B cell (primary cell): ENCODE results near the gene KCNT1. TPM values are rescaled to one million over a fixed set of nuclear protein-coding genes. Genes with fewer than 3 reads are reported as not detected.

Source experiments
- ATAC-seq: fragments of 200-7000 bp; cut with Tn5 transposase; one replicate; pipeline ENCODE4 v1.10.0; 2021; ENCODE audit warnings: low read depth, mild to moderate bottlenecking, moderate number of reproducible peaks, moderate library complexity
- CTCF ChIA-PET: fragments of 350-600 bp; sonication (Branson Sonifier 250); formaldehyde crosslinking; loops from one replicate; lab custom pipeline; 2021; ENCODE audit warnings: antibody characterized with exemption, inconsistent platforms; lab: Charles Lee
- POLR2A ChIA-PET: fragments of 350-600 bp; sonication (Branson Sonifier 250); formaldehyde crosslinking; loops from one replicate; lab custom pipeline; 2021; ENCODE audit warnings: antibody characterized with exemption; lab: Charles Lee
- DNase-seq: peaks from one replicate; pipeline ENCODE4 v3.0.0; 2013
- H2AFZ ChIP-seq: 2 replicates; pipeline ENCODE4 v1.6.1; 2012; ENCODE audit warnings: mild to moderate bottlenecking, low read depth, low read length; ENCODE audit not compliant: insufficient read depth, poor library complexity, severe bottlenecking
- H3K27ac ChIP-seq, 2 donors: 1 replicate in 1 of 2; 2 replicates in 1 of 2; pipeline ENCODE4 v1.5.1; 2012 to 2013; ENCODE audit warnings: low read length in 2 of 2, mild to moderate bottlenecking in 2 of 2, moderate library complexity in 1 of 2
- H3K27me3 ChIP-seq, 4 experiments: fragments of 200-600 bp in 1 of 4; sonication (generic) in 1 of 4; replicated peaks in 1 of 4; 1 replicate in 2 of 4; 2 replicates in 2 of 4; pipeline versions ENCODE4 v1.6.1 to v1.7.0; 2013 to 2016; ENCODE audit warnings: low read length in 3 of 4, mild to moderate bottlenecking in 2 of 4, mixed read lengths in 1 of 4, moderate library complexity in 1 of 4; ENCODE audit not compliant: insufficient read depth in 4 of 4, control insufficient read depth in 3 of 4; ENCODE audit errors: control extremely low read depth in 1 of 4
- H3K36me3 ChIP-seq, 2 experiments: replicated peaks in 1 of 2; 1 replicate in 1 of 2; 2 replicates in 1 of 2; pipeline versions ENCODE4 v1.6.1 to v1.7.1; 2013; ENCODE audit warnings: low read length in 1 of 2; ENCODE audit not compliant: insufficient read depth in 2 of 2, control insufficient read depth in 1 of 2; ENCODE audit errors: control extremely low read depth in 1 of 2, extremely low read depth in 1 of 2
- H3K4me1 ChIP-seq, 2 donors: fragments of 200-600 bp in 1 of 2; sonication (generic) in 1 of 2; 1 replicate in 1 of 2; 2 replicates in 1 of 2; pipeline versions ENCODE4 v1.5.1 to v1.6.1; 2013 to 2017; ENCODE audit warnings: low read length in 2 of 2; ENCODE audit not compliant: control insufficient read depth in 2 of 2, insufficient read depth in 2 of 2
- H3K4me2 ChIP-seq: replicated peaks from 2 replicates; pipeline ENCODE3; 2012; ENCODE audit warnings: mild to moderate bottlenecking, low read depth, low read length; ENCODE audit not compliant: poor library complexity, severe bottlenecking
- H3K4me3 ChIP-seq, 5 experiments: fragments of 200-600 bp in 1 of 5; sonication (generic) in 1 of 5; 1 replicate in 3 of 5; 2 replicates in 2 of 5; pipeline versions ENCODE4 v1.5.1 to v1.7.0; 2011 to 2016; ENCODE audit warnings: low read length in 4 of 5, mild to moderate bottlenecking in 4 of 5, low read depth in 2 of 5, control low read depth in 1 of 5, moderate library complexity in 1 of 5; ENCODE audit not compliant: insufficient read depth in 1 of 5; ENCODE audit errors: control extremely low read depth in 1 of 5, extremely low read depth in 1 of 5
- H3K79me2 ChIP-seq: fragments of 200-600 bp; sonication (generic); one replicate; pipeline ENCODE4 v1.6.0; 2016; ENCODE audit warnings: low read length; ENCODE audit not compliant: control insufficient read depth, insufficient read depth
- H3K9ac ChIP-seq: fragments of 200-600 bp; sonication (generic); 2 replicates; pipeline ENCODE4 v1.6.1; 2017; ENCODE audit warnings: mild to moderate bottlenecking, low read length, moderate library complexity
- H3K9me3 ChIP-seq, 3 donors: one replicate each; pipeline versions ENCODE4 v1.6.1 to v1.7.1; 2013; ENCODE audit warnings: low read length in 2 of 3; ENCODE audit not compliant: control insufficient read depth in 2 of 3, insufficient read depth in 1 of 3; ENCODE audit errors: control extremely low read depth in 1 of 3
- H4K20me1 ChIP-seq: 2 replicates; pipeline ENCODE4 v1.6.0; 2012; ENCODE audit warnings: mild to moderate bottlenecking, low read length; ENCODE audit not compliant: insufficient read depth, control insufficient read depth, poor library complexity, severe bottlenecking
- H3K27ac Mint-ChIP-seq: one replicate; pipeline ENCODE4 v1.8.0; 2021; ENCODE audit warnings: mixed read lengths
- H3K27me3 Mint-ChIP-seq: one replicate; pipeline ENCODE4 v1.8.0; 2021; ENCODE audit warnings: mixed read lengths
- H3K4me1 Mint-ChIP-seq: one replicate; pipeline ENCODE4 v1.8.0; 2021; ENCODE audit warnings: mixed read lengths
- H3K4me3 Mint-ChIP-seq: one replicate; pipeline ENCODE4 v1.8.0; 2021; ENCODE audit warnings: mixed read lengths
- H3K9me3 Mint-ChIP-seq: one replicate; pipeline ENCODE4 v1.8.0; 2022; ENCODE audit warnings: mixed read lengths; ENCODE audit not compliant: insufficient read depth
- CTCF ChIP-seq: fragments of 200-600 bp; IDR thresholded peaks from one replicate; pipeline ENCODE4 v1.8.0; 2022; ENCODE audit warnings: antibody characterized with exemption, mild to moderate bottlenecking
- EZH2 ChIP-seq: IDR thresholded peaks from 2 replicates; pipeline ENCODE4 v1.6.1; 2012; ENCODE audit warnings: borderline replicate concordance, low read depth, mild to moderate bottlenecking, moderate library complexity, low read length; ENCODE audit not compliant: insufficient read depth, poor library complexity, severe bottlenecking
- WGBS: methylation state at CpG from one replicate; pipeline ENCODE4 v1.1.5; 2013; ENCODE audit warnings: missing lambda C conversion rate; ENCODE audit not compliant: insufficient coverage; 5-methylcytosine and 5-hydroxymethylcytosine counted together
- intact Hi-C: fragments of 100-400 bp; cut with micrococcal nuclease; formaldehyde crosslinking; loops from one replicate; pipeline ENCODE4 v1.10.0; 2022
- polyA plus RNA-seq: library from polyadenylated mRNA; depleted of rRNA; stranded (reverse); fragments of >200 nt; gene quantifications from 2 replicates; pipeline ENCODE4 v1.2.3, GENCODE V29; 2012
- total RNA-seq, 2 donors: library from RNA; stranded (reverse); fragments of 120-200 nt in 1 of 2; gene quantifications; 1 replicate in 1 of 2; 2 replicates in 1 of 2; pipeline versions ENCODE4 v1.2.3 to v1.2.4, GENCODE V29; 2013 to 2022

The KCNT1 gene
- total and polyA plus RNA-seq, 2 donors (not counting 1 experiment from before 2014, with no cell fraction given), result not detected

DNA sequence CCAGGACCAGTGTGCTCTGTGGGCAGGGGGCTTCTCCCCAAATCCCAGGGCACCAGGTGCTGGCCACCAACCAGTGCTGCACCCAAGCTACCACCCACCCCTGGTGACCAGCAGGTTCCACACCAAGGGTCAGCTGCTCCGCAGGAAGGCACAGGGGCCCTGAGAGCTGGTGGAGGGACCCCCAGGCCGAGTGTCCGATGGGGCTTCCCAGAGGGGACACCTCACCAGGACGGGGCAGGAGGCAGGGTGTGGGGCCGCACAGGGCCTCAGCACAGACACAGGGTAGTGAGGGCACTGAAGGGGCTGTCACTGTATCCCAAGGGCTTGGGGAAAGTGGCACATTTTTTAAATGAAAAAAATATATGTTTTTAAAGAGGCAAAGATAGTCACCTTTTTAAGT, 20.8 kb upstream of the KCNT1 start:
- Mint-ChIP-seq H3K27ac (no peak overlapping the region), H3K4me3 (no peak overlapping the region), H3K9me3 (no peaks in the 10 kb centered on the region), H3K27me3 (peaks cover 3% of the 10 kb centered on the region), H3K4me1 (no peaks in the 10 kb centered on the region)
- CTCF ChIA-PET, result no interaction called here
- H4K20me1 ChIP-seq, result no peaks in the 10 kb centered on the region
- no peaks in the 10 kb centered on the region for H3K4me1 ChIP-seq
- H3K4me3 ChIP-seq, result no peak overlapping the region
- no peak overlapping the region for H3K9ac ChIP-seq
- no peak overlapping the region for H3K4me2 ChIP-seq
- H3K9me3 ChIP-seq, result peaks cover 0 to 4% (median 0%) of the 10 kb centered on the region in 3 donors
- no peaks in the 10 kb centered on the region for H3K79me2 ChIP-seq
- H2AFZ ChIP-seq, result no peak overlapping the region
- intact Hi-C loops, result no loop called here
- TF ChIP-seq EZH2 (no peak), CTCF (no peak)
- WGBS, result 93% methylated on average over 5 of the region's 5 CpGs
- H3K36me3 ChIP-seq, result no peaks in the 10 kb centered on the region
- POLR2A ChIA-PET, result no interaction called here
- no peak for ATAC-seq
- DNase-seq, result no peak
- H3K27me3 ChIP-seq, result no peaks in the 10 kb centered on the region
- H3K27ac ChIP-seq, result no peak overlapping the region

DNA sequence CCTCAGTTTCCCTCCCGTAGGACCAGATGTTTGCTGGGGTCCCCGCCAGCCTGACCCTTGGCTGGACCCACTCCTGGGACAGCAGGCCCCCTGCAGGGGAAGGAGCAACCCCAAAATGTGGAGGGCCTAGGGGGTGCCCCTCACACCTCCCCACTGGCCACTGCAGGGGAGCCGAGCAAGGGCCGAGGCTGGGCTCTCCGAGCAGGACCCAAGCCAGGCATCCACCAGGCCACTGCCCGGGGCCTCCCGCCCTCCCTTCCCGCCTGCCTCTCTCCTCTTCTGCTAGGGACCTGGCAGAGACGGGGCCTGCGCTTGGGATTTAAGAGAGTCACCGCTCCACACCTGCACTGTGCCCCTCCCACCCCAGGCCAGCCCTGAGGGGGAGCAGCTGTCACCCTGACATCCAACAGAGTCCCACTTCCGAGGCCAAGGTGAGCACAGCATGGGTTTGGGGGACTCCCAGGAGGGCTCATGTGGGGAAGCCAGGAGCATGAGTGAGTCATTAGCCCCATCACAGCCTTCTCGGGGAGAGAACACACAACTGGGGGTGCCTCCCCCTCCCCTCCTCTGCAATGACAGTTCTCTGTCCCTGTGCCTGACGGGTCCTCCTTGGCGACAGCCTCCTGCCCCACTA, 18.5 kb upstream of the KCNT1 start:
- intact Hi-C loops, result no loop called here
- no peak for DNase-seq
- no peak overlapping the region for H3K27ac Mint-ChIP-seq
- no peaks in the 10 kb centered on the region for H3K4me1 Mint-ChIP-seq
- H3K27me3 ChIP-seq, result no peaks in the 10 kb centered on the region
- no peaks in the 10 kb centered on the region for H3K4me1 ChIP-seq
- ATAC-seq, result no peak
- no peaks in the 10 kb centered on the region for H3K36me3 ChIP-seq
- H4K20me1 ChIP-seq, result no peaks in the 10 kb centered on the region
- no peaks in the 10 kb centered on the region for H3K79me2 ChIP-seq
- CTCF ChIA-PET, result no interaction called here
- no peak for TF ChIP-seq CTCF
- no peak for TF ChIP-seq EZH2
- 86% methylated on average over 12 of the region's 15 CpGs for WGBS
- H3K9ac ChIP-seq, result no peak overlapping the region
- H2AFZ ChIP-seq, result no peak overlapping the region
- H3K4me3 ChIP-seq, result no peak overlapping the region
- no peak overlapping the region for H3K27ac ChIP-seq
- no peak overlapping the region for H3K4me3 Mint-ChIP-seq
- H3K27me3 Mint-ChIP-seq, result peaks cover 3% of the 10 kb centered on the region
- H3K9me3 ChIP-seq, result peaks cover 0 to 4% (median 0%) of the 10 kb centered on the region in 3 donors
- no peaks in the 10 kb centered on the region for H3K9me3 Mint-ChIP-seq
- POLR2A ChIA-PET, result no interaction called here
- no peak overlapping the region for H3K4me2 ChIP-seq
